ENCODE measurements around the gene TMEM121B.

DNA sequence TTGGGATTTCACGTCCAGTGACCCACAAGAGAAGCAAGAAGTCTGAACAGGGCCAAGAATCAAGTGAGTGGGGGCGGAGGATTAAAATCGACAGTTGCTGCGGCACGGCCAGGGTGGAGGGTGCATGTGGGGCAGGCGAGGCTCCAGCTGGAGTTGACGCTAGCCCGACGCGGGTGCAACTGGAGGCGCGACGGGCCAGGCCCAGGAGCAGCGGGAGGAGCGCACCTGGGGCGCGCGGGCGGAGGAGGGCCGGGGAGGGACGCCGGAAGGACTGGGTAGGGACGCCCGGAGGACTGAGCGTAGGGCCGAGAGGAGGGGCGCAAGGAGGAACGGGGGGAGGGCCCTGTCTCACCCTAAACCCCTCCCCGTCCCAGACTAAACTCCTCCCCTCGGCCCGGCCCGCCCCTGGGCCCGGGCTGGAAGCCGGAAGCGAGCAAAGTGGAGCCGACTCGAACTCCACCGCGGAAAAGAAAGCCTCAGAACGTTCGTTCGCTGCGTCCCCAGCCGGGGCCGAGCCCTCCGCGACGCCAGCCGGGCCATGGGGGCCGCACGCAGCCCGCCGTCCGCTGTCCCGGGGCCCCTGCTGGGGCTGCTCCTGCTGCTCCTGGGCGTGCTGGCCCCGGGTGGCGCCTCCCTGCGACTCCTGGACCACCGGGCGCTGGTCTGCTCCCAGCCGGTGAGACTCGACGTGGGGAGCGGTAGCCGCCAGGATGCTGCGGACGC lies 36.4 kb downstream of the TMEM121B start, which contains the start of gene IL17RA:
- TF ChIP-seq, protein P1, sequence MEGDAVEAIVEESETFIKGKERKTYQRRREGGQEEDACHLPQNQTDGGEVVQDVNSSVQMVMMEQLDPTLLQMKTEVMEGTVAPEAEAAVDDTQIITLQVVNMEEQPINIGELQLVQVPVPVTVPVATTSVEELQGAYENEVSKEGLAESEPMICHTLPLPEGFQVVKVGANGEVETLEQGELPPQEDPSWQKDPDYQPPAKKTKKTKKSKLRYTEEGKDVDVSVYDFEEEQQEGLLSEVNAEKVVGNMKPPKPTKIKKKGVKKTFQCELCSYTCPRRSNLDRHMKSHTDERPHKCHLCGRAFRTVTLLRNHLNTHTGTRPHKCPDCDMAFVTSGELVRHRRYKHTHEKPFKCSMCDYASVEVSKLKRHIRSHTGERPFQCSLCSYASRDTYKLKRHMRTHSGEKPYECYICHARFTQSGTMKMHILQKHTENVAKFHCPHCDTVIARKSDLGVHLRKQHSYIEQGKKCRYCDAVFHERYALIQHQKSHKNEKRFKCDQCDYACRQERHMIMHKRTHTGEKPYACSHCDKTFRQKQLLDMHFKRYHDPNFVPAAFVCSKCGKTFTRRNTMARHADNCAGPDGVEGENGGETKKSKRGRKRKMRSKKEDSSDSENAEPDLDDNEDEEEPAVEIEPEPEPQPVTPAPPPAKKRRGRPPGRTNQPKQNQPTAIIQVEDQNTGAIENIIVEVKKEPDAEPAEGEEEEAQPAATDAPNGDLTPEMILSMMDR (IDR thresholded peaks at IDR 0.05) = no peak
- no peak for TF ChIP-seq YY1 (IDR thresholded peaks at IDR 0.05; ENCODE audit: low read depth)
- TF ChIP-seq TAF1 (IDR thresholded peaks at IDR 0.05; ENCODE audit: borderline replicate concordance, low read depth, low read length) = no peak
- no peak for TF ChIP-seq NRF1 (IDR thresholded peaks at IDR 0.05; ENCODE audit: low read depth, low read length)
- TF ChIP-seq RFX5 (IDR thresholded peaks at IDR 0.05; ENCODE audit: low read length) = no peak
- TF ChIP-seq SMC3 (IDR thresholded peaks at IDR 0.05; ENCODE audit: low read depth, low read length) = no peak
- TF ChIP-seq RCOR1 (IDR thresholded peaks at IDR 0.05; ENCODE audit: low read length) = no peak
- no peak for TF ChIP-seq MEF2A (IDR thresholded peaks at IDR 0.05; ENCODE audit: borderline replicate concordance, low read depth)
- TF ChIP-seq ZBTB33 (IDR thresholded peaks at IDR 0.05; ENCODE audit: borderline replicate concordance, low read depth) = no peak
- TF ChIP-seq MXI1 (IDR thresholded peaks at IDR 0.05; ENCODE audit: low read depth, low read length) = no peak
- no peak for TF ChIP-seq JUND (IDR thresholded peaks at IDR 0.05)
